ENCODE results near the gene MAP4K4. TPM values are rescaled to one million over a fixed set of nuclear protein-coding genes. Genes with fewer than 3 reads are reported as not detected.

The MAP4K4 gene
- total and polyA plus RNA-seq, 7 experiments from 2014 or later = 13.6 to 138 (median 121) TPM

GRCh38 chr2:101827246-101827645 is 129.7 kb downstream of the MAP4K4 start:
- ATAC-seq (no peak), DNase-seq (no peak)
- no peaks in the 10 kb centered on the region for H3K9me3 Mint-ChIP-seq
- CTCF ChIA-PET = interaction anchor here (0.6 to 3.6 kb wide), 5 partner anchors 117 to 490 kb away, joined by 3 to 15 read pairs (median 5); no protein-coding TSS in a partner anchor
- H3K4me1 ChIP-seq (ENCODE audit: control insufficient read depth in 2 of 2, insufficient read depth in 2 of 2, low read length in 2 of 2) = peaks cover 24 to 64% of the 10 kb centered on the region in 2 donors
- intact Hi-C loops (cut with micrococcal nuclease) = loop anchor here (5.0 kb wide), 2 partner anchors 35 to 175 kb away; no protein-coding TSS in a partner anchor
- H3K4me1 Mint-ChIP-seq = peaks cover 65 to 94% (median 81%) of the 10 kb centered on the region in 7 donors
- POLR2A ChIA-PET = interaction anchor here (0.9 to 3.4 kb wide), 5 partner anchors 98 to 135 kb away, joined by 3 to 25 read pairs (median 7); no protein-coding TSS in a partner anchor
- peak overlapping the region; percentile 34 to 85 (median 65) for H3K4me3 Mint-ChIP-seq
- H3K36me3 Mint-ChIP-seq = peaks cover 5 to 35% (median 19%) of the 10 kb centered on the region in 5 donors
- no peaks in the 10 kb centered on the region for H3K9me3 ChIP-seq (ENCODE audit: control insufficient read depth in 2 of 3, low read length in 3 of 3)
- H3K27me3 ChIP-seq (ENCODE audit: control insufficient read depth in 2 of 2, insufficient read depth in 2 of 2, low read length in 2 of 2) = no peaks in the 10 kb centered on the region
- no peak overlapping the region for H3K4me3 ChIP-seq (ENCODE audit: low read length)
- peak overlapping the region in 8 of 9 donors; percentile 19 to 88 (median 61) for H3K27ac Mint-ChIP-seq
- H3K36me3 ChIP-seq (ENCODE audit: control insufficient read depth in 2 of 3, insufficient read depth in 3 of 3, low read length in 3 of 3) = peaks cover 0 to 32% (median 6%) of the 10 kb centered on the region in 3 experiments
- H3K27ac ChIP-seq (ENCODE audit: low read depth, low read length) = no peak overlapping the region
- no peaks in the 10 kb centered on the region for H3K27me3 Mint-ChIP-seq

DNA sequence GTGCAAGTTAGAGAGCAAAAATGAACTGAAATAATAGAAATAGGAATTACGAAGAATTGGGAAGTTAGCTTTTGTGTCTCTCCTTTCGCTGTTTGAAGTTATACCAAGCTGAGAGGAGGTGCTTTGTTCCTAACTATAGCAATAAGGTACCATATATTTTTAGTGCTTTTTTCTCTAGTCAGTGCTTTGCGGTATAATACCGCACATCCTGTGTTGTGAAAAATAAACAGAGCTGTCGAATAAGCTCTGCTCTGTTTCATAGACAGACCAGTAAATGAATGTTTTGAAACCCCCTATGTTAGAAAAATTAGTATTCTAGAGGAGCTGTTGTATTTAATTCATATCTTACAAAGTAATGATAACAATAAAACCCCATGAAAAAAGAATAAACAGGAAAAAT is 130.8 kb downstream of the MAP4K4 start:
- ChIA-PET CTCF (interaction anchor here (0.7 to 6.7 kb wide), 11 partner anchors 12 to 660 kb away, joined by 3 to 84 read pairs (median 3); no protein-coding TSS in a partner anchor), POLR2A (interaction anchor here (0.6 to 3.4 kb wide), 9 partner anchors 9 to 523 kb away, joined by 3 to 25 read pairs (median 4); partner anchors contain the start of gene MAP4K4)
- Mint-ChIP-seq H3K27me3 (no peaks in the 10 kb centered on the region), H3K36me3 (peaks cover 5 to 38% (median 19%) of the 10 kb centered on the region in 5 donors), H3K27ac (peak overlapping the region; percentile 1 to 88 (median 71)), H3K4me3 (peak overlapping the region; percentile 31 to 85 (median 64)), H3K9me3 (no peaks in the 10 kb centered on the region), H3K4me1 (peaks cover 57 to 85% (median 72%) of the 10 kb centered on the region in 7 donors)
- peaks cover 19 to 54% of the 10 kb centered on the region in 2 donors for H3K4me1 ChIP-seq (ENCODE audit: control insufficient read depth in 2 of 2, insufficient read depth in 2 of 2, low read length in 2 of 2)
- ATAC-seq (peak; percentile 91), DNase-seq (peak in 7 of 9 donors; percentile 57 to 79 (median 70))
- intact Hi-C loops (cut with micrococcal nuclease) = loop anchor here (5.0 kb wide), 2 partner anchors 36 to 176 kb away; no protein-coding TSS in a partner anchor
- no peak overlapping the region for H3K4me3 ChIP-seq (ENCODE audit: low read length)
- H3K27me3 ChIP-seq (ENCODE audit: control insufficient read depth in 2 of 2, insufficient read depth in 2 of 2, low read length in 2 of 2) = no peaks in the 10 kb centered on the region
- no peaks in the 10 kb centered on the region for H3K9me3 ChIP-seq (ENCODE audit: control insufficient read depth in 2 of 3, low read length in 3 of 3)
- peaks cover 0 to 38% (median 6%) of the 10 kb centered on the region in 3 experiments for H3K36me3 ChIP-seq (ENCODE audit: control insufficient read depth in 2 of 3, insufficient read depth in 3 of 3, low read length in 3 of 3)
- H3K27ac ChIP-seq (ENCODE audit: low read depth, low read length) = peak overlapping the region; percentile 33

DNA sequence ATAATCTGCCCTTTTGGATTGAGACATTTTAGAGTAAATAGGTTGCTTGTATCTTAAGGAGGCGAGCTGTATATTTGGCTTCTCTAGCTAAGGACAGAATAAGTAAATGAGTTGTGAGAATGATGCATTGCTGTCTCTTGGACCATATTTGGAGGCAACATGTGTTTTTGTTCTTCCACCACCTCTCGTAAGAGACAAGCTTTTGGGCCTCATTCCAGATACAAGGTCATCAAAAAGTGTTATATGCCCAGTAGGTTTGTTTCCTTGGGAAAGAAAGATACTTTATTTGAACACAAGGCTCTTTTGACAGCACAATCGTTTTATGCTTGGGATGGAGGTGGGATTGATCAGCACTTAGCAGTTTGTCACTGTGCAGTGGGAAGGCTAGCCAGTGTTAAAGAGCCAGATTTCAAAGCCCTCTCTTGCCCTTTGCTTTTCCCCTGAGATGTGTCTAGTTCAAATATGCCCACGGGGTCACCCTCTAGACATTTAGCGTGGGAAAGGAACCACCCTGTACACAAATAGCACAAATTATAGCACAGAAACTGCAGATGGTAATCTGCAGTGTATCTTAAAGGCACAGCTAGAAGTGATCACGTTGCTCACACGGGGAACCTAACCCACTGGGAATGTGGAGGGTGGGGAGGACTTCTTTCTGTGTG is 131.3 kb downstream of the MAP4K4 start:
- intact Hi-C loops (cut with micrococcal nuclease) = loop anchor here (5.0 kb wide), 2 partner anchors 37 to 177 kb away; no protein-coding TSS in a partner anchor

DNA sequence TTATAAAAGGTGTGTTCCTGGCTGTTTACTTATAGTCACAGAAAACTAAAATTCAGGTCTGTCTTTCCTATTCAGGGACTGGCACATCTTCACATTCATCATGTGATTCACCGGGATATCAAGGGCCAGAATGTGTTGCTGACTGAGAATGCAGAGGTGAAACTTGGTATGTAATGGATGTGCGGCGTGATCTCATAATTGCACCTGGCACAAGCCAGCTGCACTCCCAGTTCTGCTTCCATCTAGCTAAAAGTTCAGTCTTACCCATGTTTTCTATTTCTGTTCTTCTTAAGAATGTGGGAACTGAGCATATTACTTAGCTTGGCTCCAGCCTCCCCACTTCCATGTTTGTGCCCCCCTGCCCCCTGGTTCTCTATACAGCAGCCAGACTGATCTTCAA is 131.9 kb downstream of the MAP4K4 start:
- H3K4me1 Mint-ChIP-seq = peaks cover 50 to 74% (median 64%) of the 10 kb centered on the region in 7 donors
- ChIA-PET CTCF (interaction anchor here (0.6 to 6.7 kb wide), 8 partner anchors 10 to 540 kb away, joined by 3 to 84 read pairs (median 4); no protein-coding TSS in a partner anchor), POLR2A (interaction anchor here (1.5 kb wide), 1 partner anchor 12 kb away, joined by 7 read pairs; no protein-coding TSS in a partner anchor)
- H3K36me3 Mint-ChIP-seq = peaks cover 5 to 41% (median 22%) of the 10 kb centered on the region in 5 donors
- Histone ChIP-seq H3K4me1 (ENCODE audit: control insufficient read depth in 2 of 2, insufficient read depth in 2 of 2, low read length in 2 of 2) (peaks cover 13 to 49% of the 10 kb centered on the region in 2 donors), H3K4me3 (ENCODE audit: low read length) (no peak overlapping the region), H3K27me3 (ENCODE audit: control insufficient read depth in 2 of 2, insufficient read depth in 2 of 2, low read length in 2 of 2) (no peaks in the 10 kb centered on the region), H3K9me3 (ENCODE audit: control insufficient read depth in 2 of 3, low read length in 3 of 3) (no peaks in the 10 kb centered on the region), H3K27ac (ENCODE audit: low read depth, low read length) (no peak overlapping the region), H3K36me3 (ENCODE audit: control insufficient read depth in 2 of 3, insufficient read depth in 3 of 3, low read length in 3 of 3) (peaks cover 5 to 42% (median 6%) of the 10 kb centered on the region in 3 experiments)
- no peaks in the 10 kb centered on the region for H3K9me3 Mint-ChIP-seq
- peak overlapping the region in 9 of 10 donors; percentile 9 to 69 (median 64) for H3K4me3 Mint-ChIP-seq
- intact Hi-C loops (cut with micrococcal nuclease) = loop anchor here (5.0 kb wide), 2 partner anchors 37 to 177 kb away; no protein-coding TSS in a partner anchor
- H3K27me3 Mint-ChIP-seq = no peaks in the 10 kb centered on the region
- H3K27ac Mint-ChIP-seq = peak overlapping the region; percentile 45 to 89 (median 79)
- DNase-seq (no peak), ATAC-seq (no peak)

More for the DNA sequence above, 131.3 kb downstream of the MAP4K4 start:
- Histone ChIP-seq H3K4me3 (ENCODE audit: low read length) (no peak overlapping the region), H3K9me3 (ENCODE audit: control insufficient read depth in 2 of 3, low read length in 3 of 3) (no peaks in the 10 kb centered on the region), H3K4me1 (ENCODE audit: control insufficient read depth in 2 of 2, insufficient read depth in 2 of 2, low read length in 2 of 2) (peaks cover 13 to 49% of the 10 kb centered on the region in 2 donors), H3K36me3 (ENCODE audit: control insufficient read depth in 2 of 3, insufficient read depth in 3 of 3, low read length in 3 of 3) (peaks cover 0 to 38% (median 6%) of the 10 kb centered on the region in 3 experiments), H3K27me3 (ENCODE audit: control insufficient read depth in 2 of 2, insufficient read depth in 2 of 2, low read length in 2 of 2) (no peaks in the 10 kb centered on the region), H3K27ac (ENCODE audit: low read depth, low read length) (peak overlapping the region; percentile 33)
- Mint-ChIP-seq H3K4me3 (peak overlapping the region; percentile 31 to 85 (median 64)), H3K36me3 (peaks cover 5 to 38% (median 19%) of the 10 kb centered on the region in 5 donors), H3K4me1 (peaks cover 52 to 79% (median 67%) of the 10 kb centered on the region in 7 donors), H3K27me3 (no peaks in the 10 kb centered on the region), H3K9me3 (no peaks in the 10 kb centered on the region), H3K27ac (peak overlapping the region; percentile 1 to 89 (median 73))
- no peak for DNase-seq
- POLR2A ChIA-PET = interaction anchor here (0.8 to 3.4 kb wide), 8 partner anchors 10 to 524 kb away, joined by 3 to 25 read pairs (median 6); partner anchors contain the start of gene MAP4K4
- CTCF ChIA-PET = interaction anchor here (0.6 to 6.7 kb wide), 14 partner anchors 11 to 661 kb away, joined by 3 to 84 read pairs (median 4); no protein-coding TSS in a partner anchor
- ATAC-seq = peak; percentile 11

DNA sequence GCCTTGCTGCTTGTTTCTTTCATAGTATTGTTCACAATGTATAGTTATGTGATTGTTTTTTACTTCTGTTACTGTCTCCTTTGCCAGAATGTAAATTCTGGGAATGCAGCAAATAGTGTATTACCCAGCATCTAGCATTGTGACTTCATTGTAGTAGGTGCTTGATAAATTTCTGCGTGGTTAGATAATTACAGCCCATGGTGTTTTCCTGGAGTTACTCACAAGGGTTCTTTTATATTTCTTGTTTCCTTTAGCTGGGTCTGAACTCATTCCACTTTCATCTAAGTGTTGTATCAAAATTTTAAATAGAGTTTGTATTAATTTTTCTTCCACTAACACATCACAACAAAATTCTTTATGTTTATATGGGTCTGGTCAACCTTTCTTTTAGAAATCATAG is 132.6 kb downstream of the MAP4K4 start:
- ChIA-PET POLR2A (no interaction called here), CTCF (interaction anchor here (0.6 to 6.7 kb wide), 6 partner anchors 11 to 541 kb away, joined by 3 to 84 read pairs (median 6); no protein-coding TSS in a partner anchor)
- Mint-ChIP-seq H3K36me3 (peaks cover 7 to 48% (median 29%) of the 10 kb centered on the region in 5 donors), H3K27me3 (no peaks in the 10 kb centered on the region), H3K4me3 (peak overlapping the region in 7 of 10 donors; percentile 20 to 69 (median 64)), H3K9me3 (no peaks in the 10 kb centered on the region), H3K27ac (peak overlapping the region in 7 of 9 donors; percentile 73 to 89 (median 81)), H3K4me1 (peaks cover 50 to 67% (median 64%) of the 10 kb centered on the region in 7 donors)
- Histone ChIP-seq H3K27me3 (ENCODE audit: control insufficient read depth in 2 of 2, insufficient read depth in 2 of 2, low read length in 2 of 2) (no peaks in the 10 kb centered on the region), H3K4me1 (ENCODE audit: control insufficient read depth in 2 of 2, insufficient read depth in 2 of 2, low read length in 2 of 2) (peaks cover 13 to 48% of the 10 kb centered on the region in 2 donors), H3K4me3 (ENCODE audit: low read length) (no peak overlapping the region), H3K27ac (ENCODE audit: low read depth, low read length) (no peak overlapping the region), H3K36me3 (ENCODE audit: control insufficient read depth in 2 of 3, insufficient read depth in 3 of 3, low read length in 3 of 3) (peaks cover 8 to 48% (median 10%) of the 10 kb centered on the region in 3 experiments), H3K9me3 (ENCODE audit: control insufficient read depth in 2 of 3, low read length in 3 of 3) (no peaks in the 10 kb centered on the region)
- no peak for DNase-seq
- no peak for ATAC-seq
- intact Hi-C loops (cut with micrococcal nuclease) = loop anchor here (2.0 to 10.0 kb wide), 4 partner anchors 179 to 815 kb away; partner anchors contain the start of gene RFX8 (in 1 of the 2)

DNA sequence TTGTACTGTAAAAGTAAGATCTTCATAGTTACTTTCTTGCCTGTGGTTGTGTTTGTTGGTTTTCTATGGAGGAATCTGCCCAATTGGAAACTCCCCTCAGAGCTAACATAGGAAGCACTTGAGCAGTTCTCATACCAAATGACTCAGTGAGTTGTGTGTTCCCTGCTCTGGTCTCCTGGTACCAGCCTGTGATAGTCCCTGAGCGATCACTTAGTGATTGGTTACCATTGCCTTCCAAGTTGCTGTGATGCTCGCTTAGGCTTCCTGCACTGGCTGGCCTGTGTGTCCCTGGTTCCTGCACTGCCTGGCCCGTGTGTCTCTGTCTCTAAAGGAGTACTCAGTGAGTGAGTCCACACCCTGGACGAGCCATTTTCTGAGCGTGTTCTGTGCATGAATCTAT is 133.0 kb downstream of the MAP4K4 start:
- Histone ChIP-seq H3K36me3 (ENCODE audit: control insufficient read depth in 2 of 3, insufficient read depth in 3 of 3, low read length in 3 of 3) (peaks cover 8 to 48% (median 14%) of the 10 kb centered on the region in 3 experiments), H3K4me1 (ENCODE audit: control insufficient read depth in 2 of 2, insufficient read depth in 2 of 2, low read length in 2 of 2) (peaks cover 13 to 46% of the 10 kb centered on the region in 2 donors), H3K27ac (ENCODE audit: low read depth, low read length) (no peak overlapping the region), H3K27me3 (ENCODE audit: control insufficient read depth in 2 of 2, insufficient read depth in 2 of 2, low read length in 2 of 2) (no peaks in the 10 kb centered on the region), H3K9me3 (ENCODE audit: control insufficient read depth in 2 of 3, low read length in 3 of 3) (no peaks in the 10 kb centered on the region), H3K4me3 (ENCODE audit: low read length) (no peak overlapping the region)
- Mint-ChIP-seq H3K27me3 (no peaks in the 10 kb centered on the region), H3K36me3 (peaks cover 9 to 50% (median 30%) of the 10 kb centered on the region in 5 donors), H3K4me3 (peak overlapping the region in 6 of 10 donors; percentile 2 to 76 (median 60)), H3K9me3 (no peaks in the 10 kb centered on the region), H3K27ac (peak overlapping the region in 7 of 9 donors; percentile 41 to 88 (median 79)), H3K4me1 (peaks cover 49 to 65% (median 62%) of the 10 kb centered on the region in 7 donors)
- DNase-seq (no peak), ATAC-seq (peak; percentile 26)
- intact Hi-C loops (cut with micrococcal nuclease) = loop anchor here (2.0 to 10.0 kb wide), 4 partner anchors 180 to 816 kb away; partner anchors contain the start of gene RFX8 (in 1 of the 2)
- CTCF ChIA-PET = interaction anchor here (0.6 to 6.7 kb wide), 9 partner anchors 9 to 488 kb away, joined by 3 to 84 read pairs (median 7); no protein-coding TSS in a partner anchor
- POLR2A ChIA-PET = no interaction called here
